ENCODE results near the gene NPLOC4.

DNA sequence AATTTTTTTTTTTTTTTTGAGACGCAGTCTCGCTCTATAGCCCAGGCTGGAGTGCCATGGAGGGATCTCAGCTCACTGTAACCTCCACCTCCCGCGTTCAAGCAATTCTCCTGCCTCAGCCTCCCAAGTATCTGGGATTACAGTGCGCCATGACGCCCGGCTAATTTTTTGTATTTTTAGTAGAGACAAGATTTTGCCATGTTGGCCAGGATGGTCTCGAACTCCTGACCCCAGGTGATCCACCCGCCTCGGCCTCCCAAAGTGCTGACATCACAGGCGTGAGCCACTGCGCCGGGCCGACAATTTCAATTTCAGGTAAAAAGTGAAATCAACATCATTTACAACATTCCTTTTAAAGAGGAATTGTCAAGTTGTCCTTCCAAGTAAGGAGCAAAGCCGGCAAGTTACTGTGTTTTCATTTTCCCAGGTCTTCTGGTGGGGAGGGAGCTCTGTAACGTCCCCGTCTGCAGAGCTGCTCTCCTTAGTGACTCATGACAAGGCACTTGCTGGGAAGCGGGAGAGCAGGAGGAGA, 873 bp downstream of the NPLOC4 start:
- TF ChIP-seq CTCF (IDR thresholded peaks at IDR 0.05) = no peak
- TF ChIP-seq POLR2A (IDR thresholded peaks at IDR 0.05) = no peak
